Measurements from ENCODE around the gene TMEM260. TPM values are rescaled to one million over a fixed set of nuclear protein-coding genes. Genes with fewer than 3 reads are reported as not detected.

The TMEM260 gene
- polyA plus RNA-seq, 3 donors: 7.5 to 8.8 (median 8.3) TPM

GRCh38 chr14:56650048-56650447, 70.5 kb downstream of the TMEM260 start:
- intact Hi-C loops (cut with micrococcal nuclease): no loop called here
- no peak for TF ChIP-seq CTCF (IDR thresholded peaks at IDR 0.05)
- no peaks in the 10 kb centered on the region for H3K9me3 ChIP-seq (replicated peaks in 1 of 2; ENCODE audit: control insufficient read depth in 1 of 2, insufficient read depth in 1 of 2, low read length in 2 of 2)
- no peaks in the 10 kb centered on the region for H4K20me1 ChIP-seq (ENCODE audit: insufficient read depth, low read length)
- Mint-ChIP-seq H3K36me3 (peaks cover 39 to 49% of the 10 kb centered on the region in 2 donors), H3K27me3 (ENCODE audit: low read depth in 3 of 3) (no peaks in the 10 kb centered on the region), H3K4me1 (no peaks in the 10 kb centered on the region), H3K9me3 (no peaks in the 10 kb centered on the region), H3K4me3 (no peak overlapping the region), H3K27ac (no peak overlapping the region)
- no peaks in the 10 kb centered on the region for H3K79me2 ChIP-seq (ENCODE audit: insufficient read depth, low read length)
- H3K4me2 ChIP-seq (replicated peaks; ENCODE audit: extremely low read depth, low read length, poor library complexity, severe bottlenecking): no peak overlapping the region
- peaks cover 11 to 37% of the 10 kb centered on the region in 2 donors for H3K36me3 ChIP-seq (replicated peaks in 1 of 2; ENCODE audit: control insufficient read depth in 1 of 2, insufficient read depth in 2 of 2, low read length in 2 of 2)
- no peak for DNase-seq
- H2AFZ ChIP-seq (ENCODE audit: insufficient read depth, low read depth, low read length, poor library complexity, severe bottlenecking): no peak overlapping the region
- no peaks in the 10 kb centered on the region for H3K4me1 ChIP-seq (ENCODE audit: control insufficient read depth in 1 of 2, insufficient read depth in 2 of 2, low read length in 2 of 2)
- 93% methylated on average over 7 of the region's 9 CpGs for WGBS (ENCODE audit: insufficient coverage)
- H3K27me3 ChIP-seq (ENCODE audit: control insufficient read depth in 2 of 2, insufficient read depth in 2 of 2, low read length in 2 of 2): no peaks in the 10 kb centered on the region
- H3K9ac ChIP-seq (ENCODE audit: insufficient read depth, low read length, poor library complexity, severe bottlenecking): no peak overlapping the region
- H3K27ac ChIP-seq (ENCODE audit: low read depth in 1 of 2, low read length in 2 of 2): no peak overlapping the region
- H3K4me3 ChIP-seq (replicated peaks in 1 of 3; ENCODE audit: low read depth in 2 of 3, low read length in 3 of 3): no peak overlapping the region

GRCh38 chr14:56650979-56651378, 71.4 kb downstream of the TMEM260 start:
- H3K27ac Mint-ChIP-seq: no peak overlapping the region

More at GRCh38 chr14:56650979-56651378, 71.4 kb downstream of the TMEM260 start:
- Histone ChIP-seq H3K4me2 (replicated peaks; ENCODE audit: extremely low read depth, low read length, poor library complexity, severe bottlenecking) (no peak overlapping the region), H3K27me3 (ENCODE audit: control insufficient read depth in 2 of 2, insufficient read depth in 2 of 2, low read length in 2 of 2) (no peaks in the 10 kb centered on the region), H3K9me3 (replicated peaks in 1 of 2; ENCODE audit: control insufficient read depth in 1 of 2, insufficient read depth in 1 of 2, low read length in 2 of 2) (no peaks in the 10 kb centered on the region), H4K20me1 (ENCODE audit: insufficient read depth, low read length) (no peaks in the 10 kb centered on the region), H3K4me3 (replicated peaks in 1 of 3; ENCODE audit: low read depth in 2 of 3, low read length in 3 of 3) (no peak overlapping the region), H3K9ac (ENCODE audit: insufficient read depth, low read length, poor library complexity, severe bottlenecking) (no peak overlapping the region), H3K79me2 (ENCODE audit: insufficient read depth, low read length) (no peaks in the 10 kb centered on the region), H3K27ac (ENCODE audit: low read depth in 1 of 2, low read length in 2 of 2) (no peak overlapping the region), H2AFZ (ENCODE audit: insufficient read depth, low read depth, low read length, poor library complexity, severe bottlenecking) (no peak overlapping the region), H3K4me1 (ENCODE audit: control insufficient read depth in 1 of 2, insufficient read depth in 2 of 2, low read length in 2 of 2) (no peaks in the 10 kb centered on the region), H3K36me3 (replicated peaks in 1 of 2; ENCODE audit: control insufficient read depth in 1 of 2, insufficient read depth in 2 of 2, low read length in 2 of 2) (peaks cover 11 to 37% of the 10 kb centered on the region in 2 donors)
- intact Hi-C loops (cut with micrococcal nuclease): no loop called here
- no peaks in the 10 kb centered on the region for H3K4me1 Mint-ChIP-seq
- H3K4me3 Mint-ChIP-seq: no peak overlapping the region
- no peaks in the 10 kb centered on the region for H3K9me3 Mint-ChIP-seq
- DNase-seq: no peak
- H3K36me3 Mint-ChIP-seq: peaks cover 38 to 48% of the 10 kb centered on the region in 2 donors
- no peaks in the 10 kb centered on the region for H3K27me3 Mint-ChIP-seq (ENCODE audit: low read depth in 3 of 3)
- TF ChIP-seq CTCF (IDR thresholded peaks at IDR 0.05): no peak

Measured in CD14-positive monocyte (primary cell).